HG03039 (cell line): ENCODE results near the gene SRCAP.
"Not testable (repeated sequence)": the region's sequence is repeated elsewhere in the genome, so short reads cannot be mapped to it uniquely, and the experiment has no call there.

Source experiments
- ATAC-seq: cut with Tn5 transposase; IDR thresholded peaks from one replicate; pipeline ENCODE4 v1.9.1; 2021; ENCODE audit warnings: mild to moderate bottlenecking, moderate library complexity; ENCODE audit not compliant: unreplicated experiment

The SRCAP gene

DNA sequence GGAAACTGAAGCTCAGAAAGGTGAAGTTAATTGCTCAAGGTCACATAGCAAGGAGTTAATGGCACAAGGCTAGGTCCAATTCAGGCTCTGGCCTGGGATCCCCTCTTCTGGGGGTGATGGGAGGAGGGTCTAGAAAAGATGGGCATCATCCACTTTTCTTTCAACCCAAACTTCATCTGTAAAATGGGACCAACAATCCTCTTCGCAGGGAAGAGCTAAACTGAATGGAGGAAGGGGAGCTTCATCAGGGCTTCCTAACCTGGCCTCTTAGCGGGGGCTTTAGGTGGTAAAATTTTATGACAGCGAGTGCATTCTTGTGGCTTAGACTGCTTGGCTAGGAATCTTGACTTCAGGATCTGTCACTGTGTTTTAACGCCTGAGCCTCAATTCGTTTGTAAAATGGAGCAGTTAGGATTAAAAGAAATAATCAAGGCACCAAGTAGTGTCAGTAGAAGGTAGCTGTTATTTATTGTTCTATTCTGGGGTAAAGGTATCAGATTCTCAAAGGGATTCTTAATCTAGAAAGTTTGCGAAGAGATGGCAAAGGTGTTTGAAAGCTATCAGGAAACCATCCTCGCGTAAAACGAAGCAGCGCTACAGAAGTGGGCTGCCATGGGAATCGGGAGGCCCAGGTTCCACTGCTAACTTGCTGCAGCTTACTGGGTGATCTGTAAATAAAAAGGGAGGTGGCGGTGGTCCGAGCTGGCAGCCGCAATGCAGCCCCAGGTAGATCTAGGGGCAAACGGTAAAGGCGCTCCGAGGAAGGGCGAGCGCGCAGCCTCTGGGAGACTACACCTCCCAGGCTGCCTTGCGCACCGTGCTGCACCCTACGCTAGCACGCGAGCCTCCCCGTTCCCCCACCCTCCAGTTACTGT is 1.5 kb upstream of the SRCAP start:
- ATAC-seq = no peak

DNA sequence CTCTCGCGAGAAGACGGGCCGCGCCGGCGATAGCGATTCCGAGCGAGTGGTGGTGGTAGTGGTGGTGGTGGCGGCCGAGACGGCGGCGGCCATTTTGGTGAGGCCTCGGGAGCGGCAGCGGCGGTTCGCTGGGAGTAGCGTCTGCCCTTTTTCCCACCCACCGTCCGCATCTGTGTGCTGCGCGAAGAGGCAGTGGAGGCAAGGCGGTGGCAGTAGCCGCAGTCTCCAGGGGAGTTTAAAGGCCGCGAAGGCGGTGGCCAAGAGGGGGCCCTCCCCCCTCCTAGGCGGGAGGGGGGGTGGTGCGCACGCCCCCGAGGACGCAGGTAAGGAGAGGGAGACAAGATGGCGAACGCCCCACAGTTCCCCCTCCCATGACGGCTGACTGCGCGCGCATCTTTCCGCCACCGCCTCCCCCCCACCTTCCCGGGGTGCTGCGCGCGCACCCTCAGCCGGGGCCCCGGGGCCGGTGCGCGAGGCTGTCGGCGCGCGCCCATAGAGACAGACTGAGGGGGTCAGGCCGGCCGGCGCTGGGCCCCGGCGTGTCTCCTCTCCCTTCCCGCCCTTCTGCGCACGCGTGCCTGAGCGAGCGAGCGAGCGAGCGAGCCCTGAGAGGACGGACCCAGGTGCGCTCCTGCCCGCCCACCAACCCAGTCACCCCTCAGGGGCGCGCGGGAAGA is 694 bp upstream of the SRCAP start:
- ATAC-seq = peak; percentile 83

DNA sequence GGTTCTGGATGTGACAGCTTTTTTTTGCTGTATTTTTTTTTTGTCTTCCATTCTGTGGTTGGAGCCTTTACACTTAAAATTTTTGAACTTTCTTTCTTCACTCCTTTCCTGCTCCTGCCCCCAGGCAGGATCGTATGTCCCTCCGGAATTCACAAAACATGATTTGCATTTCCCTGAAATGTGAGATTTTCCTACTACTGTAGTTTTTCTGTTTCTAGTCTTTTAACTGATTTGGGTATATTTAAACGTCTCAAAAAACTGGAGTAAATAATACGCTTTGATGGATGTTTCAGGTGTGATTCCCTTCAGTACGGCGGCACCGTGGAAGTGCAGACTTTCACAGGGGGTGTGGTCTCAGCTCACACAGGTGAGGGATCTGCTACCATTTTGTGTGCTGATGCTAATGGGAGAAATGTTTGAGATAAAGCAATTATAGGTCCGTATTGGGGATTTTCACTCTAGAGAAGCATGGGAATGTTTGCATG is 686 bp downstream of the SRCAP start:
- ATAC-seq = no peak

DNA sequence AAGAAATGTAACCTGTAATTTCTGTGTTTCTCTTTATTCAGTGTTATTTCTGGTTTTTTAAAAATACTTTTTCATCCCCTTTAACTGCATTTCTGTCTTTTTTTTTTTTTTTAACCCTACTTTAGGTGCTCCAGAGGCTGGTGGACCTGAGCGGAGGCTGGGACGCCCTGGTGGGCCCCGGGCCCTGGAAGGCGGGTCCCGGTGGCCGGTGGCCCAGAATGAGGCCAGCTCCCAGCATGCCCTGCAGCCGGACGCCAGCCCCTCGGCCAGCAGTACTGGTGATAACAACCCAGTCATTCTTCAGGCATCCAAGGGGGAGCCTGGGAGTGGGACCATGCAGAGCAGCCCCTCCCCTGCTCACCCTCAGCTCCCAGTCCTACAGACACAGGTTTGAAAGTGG is 1.5 kb downstream of the SRCAP start:
- ATAC-seq = no peak

DNA sequence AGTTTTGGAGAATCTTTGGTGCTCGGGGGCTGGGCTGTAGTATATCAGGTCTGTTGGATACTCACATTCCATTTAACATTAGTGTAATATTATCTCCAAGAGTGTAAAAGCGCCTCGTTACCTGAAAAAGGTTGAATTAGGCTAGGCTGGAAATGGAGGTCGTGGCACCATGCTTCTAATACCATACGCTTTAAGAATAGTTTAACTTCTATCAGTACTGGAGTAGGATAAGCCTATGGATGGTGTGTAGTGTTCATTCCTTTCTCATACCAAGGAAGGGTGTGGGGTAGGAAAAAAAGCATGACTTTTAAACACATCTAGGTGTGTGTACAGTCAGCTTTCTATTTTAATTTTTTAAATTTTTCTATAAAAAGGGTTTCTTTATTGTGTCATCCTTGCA is 2.0 kb downstream of the SRCAP start:
- ATAC-seq = no peak

DNA sequence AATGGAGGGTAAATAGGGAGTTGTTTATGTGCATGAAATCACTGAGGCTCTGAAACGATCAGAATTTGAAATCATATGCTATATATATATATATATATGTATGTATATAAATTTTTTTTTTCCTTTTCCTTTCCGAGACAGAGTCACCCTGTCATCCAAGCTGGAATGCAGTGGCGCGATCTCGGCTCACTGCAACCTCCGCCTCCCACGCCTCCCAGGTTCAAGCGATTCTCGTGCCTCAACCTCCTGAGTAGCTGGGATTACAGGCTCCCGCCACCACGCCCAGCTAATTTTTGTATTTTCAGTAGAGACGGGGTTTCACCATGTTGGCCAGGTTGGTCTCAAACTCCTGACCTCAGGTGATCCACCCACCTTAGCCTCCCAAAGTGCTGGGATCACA is 4.1 kb downstream of the SRCAP start:
- not testable (repeated sequence) for ATAC-seq

DNA sequence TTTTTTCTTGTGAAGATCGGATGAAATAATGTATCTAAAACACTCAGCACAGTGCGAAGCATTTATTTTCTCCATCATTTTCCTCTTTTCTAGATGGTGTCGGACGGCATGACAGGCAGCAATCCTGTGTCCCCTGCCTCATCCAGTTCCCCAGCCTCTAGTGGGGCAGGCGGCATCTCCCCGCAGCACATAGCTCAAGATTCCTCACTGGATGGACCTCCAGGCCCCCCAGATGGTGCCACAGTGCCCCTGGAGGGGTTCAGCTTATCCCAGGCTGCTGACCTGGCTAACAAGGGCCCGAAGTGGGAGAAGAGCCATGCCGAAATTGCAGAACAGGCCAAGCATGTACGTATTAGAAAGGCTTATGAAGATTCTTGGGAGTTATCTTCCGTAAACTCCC is 5.0 kb downstream of the SRCAP start:
- ATAC-seq = no peak

DNA sequence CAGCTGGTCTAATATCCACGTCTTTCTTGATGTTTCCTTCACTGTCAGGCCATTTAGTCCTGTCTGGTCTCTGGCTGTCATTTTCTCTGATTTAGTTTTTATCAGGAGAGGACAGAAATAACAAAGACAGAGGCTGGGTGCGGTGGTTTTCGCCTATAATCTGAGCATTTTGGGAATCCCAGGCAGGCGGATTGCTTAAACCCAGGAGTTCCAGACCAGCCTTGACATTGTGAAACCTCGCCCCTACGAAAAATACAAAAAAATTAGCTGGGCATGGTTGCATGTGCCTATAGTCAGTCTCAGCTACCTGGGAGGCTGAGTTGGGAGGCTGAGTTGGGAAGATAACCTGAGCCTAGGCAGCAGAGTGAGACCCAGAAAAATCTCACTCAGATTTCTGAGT is 7.1 kb downstream of the SRCAP start:
- no peak for ATAC-seq

DNA sequence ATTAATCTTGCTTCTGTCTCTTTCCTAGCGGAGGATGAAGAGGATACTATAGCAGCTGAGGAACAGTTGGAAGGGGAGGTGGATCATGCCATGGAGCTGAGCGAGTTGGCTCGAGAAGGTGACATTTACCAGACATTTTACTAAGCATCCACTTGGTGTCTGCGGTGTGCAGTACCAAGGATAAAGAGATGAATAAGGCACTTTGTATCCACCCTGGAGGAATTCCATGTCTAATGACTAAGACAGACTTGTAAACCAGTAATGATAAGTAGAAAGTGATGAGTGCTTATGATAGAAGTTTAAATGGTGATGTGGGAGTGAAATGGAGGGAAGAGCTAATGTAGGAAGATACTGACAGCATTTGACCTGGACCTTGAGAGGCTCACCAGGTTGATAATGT is 12.0 kb downstream of the SRCAP start:
- ATAC-seq = no peak

DNA sequence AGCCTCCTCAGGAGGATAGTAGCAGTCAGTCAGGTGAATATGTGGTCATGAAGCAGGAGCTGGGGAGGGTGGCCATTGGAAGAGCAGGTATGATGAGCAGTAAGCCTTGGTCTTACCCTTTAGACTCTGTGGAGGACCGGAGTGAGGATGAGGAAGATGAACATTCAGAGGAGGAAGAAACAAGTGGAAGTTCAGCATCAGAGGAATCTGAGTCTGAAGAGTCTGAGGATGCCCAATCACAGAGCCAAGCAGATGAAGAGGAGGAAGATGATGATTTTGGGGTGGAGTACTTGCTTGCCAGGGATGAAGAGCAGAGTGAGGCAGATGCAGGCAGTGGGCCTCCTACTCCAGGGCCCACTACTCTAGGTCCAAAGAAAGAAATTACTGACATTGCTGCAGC is 12.7 kb downstream of the SRCAP start:
- no peak for ATAC-seq

DNA sequence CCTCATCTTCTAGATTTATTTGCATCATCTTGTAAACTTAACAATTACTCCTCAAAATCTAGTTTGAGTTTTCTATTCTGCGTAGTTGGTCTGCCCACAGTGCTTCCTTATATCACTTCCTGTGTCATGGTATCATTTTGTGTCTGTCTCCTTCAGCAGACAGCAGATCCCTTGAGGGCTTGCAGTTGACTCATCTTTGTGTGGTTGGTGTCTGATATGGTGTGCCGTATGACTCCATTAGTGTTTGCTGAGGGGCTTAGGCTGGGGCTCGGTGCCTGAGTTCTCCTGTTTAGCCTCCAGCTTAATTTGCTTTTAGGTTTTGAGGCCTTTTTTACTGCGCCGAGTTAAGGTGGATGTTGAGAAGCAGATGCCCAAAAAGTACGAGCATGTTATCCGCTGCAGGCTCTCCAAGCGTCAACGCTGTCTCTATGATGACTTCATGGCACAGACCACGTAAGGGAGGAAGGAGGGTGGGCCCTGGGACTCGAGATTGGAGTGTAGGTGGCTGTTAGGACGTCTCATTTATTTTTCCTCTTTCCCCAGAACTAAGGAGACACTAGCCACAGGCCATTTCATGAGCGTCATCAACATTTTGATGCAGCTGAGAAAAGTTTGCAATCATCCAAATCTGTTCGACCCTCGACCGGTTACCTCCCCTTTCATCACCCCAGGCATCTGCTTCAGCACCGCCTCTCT is 16.9 kb downstream of the SRCAP start:
- ATAC-seq = no peak

DNA sequence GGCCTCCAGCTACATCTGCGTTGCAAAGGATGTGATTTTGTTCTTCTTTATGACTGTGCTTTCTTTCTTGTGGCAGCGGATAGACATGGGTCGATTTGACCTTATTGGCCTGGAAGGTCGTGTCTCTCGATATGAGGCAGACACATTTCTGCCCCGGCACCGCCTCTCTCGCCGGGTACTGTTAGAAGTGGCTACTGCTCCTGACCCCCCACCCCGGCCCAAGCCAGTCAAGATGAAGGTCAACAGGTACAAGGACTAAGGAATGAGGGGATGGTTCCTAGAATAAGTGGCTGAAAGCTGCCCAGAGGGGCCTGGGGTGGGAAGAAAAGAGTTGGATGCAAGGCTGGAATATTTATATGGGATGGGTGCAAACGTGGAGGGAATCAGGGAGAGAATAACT is 21.1 kb downstream of the SRCAP start:
- no peak for ATAC-seq

DNA sequence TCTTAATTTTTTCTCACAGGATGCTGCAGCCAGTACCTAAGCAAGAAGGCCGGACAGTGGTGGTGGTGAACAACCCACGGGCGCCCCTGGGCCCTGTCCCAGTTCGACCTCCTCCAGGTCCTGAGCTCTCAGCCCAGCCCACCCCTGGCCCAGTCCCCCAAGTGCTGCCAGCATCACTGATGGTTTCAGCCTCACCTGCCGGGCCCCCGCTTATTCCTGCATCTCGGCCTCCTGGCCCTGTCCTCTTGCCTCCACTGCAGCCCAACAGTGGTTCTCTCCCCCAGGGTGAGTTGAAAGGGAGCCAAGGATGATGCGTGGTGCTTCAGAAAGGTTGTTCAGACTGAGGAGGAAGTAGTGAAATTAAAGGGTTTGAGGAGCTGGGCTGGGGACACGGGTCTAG is 21.7 kb downstream of the SRCAP start:
- ATAC-seq = no peak

DNA sequence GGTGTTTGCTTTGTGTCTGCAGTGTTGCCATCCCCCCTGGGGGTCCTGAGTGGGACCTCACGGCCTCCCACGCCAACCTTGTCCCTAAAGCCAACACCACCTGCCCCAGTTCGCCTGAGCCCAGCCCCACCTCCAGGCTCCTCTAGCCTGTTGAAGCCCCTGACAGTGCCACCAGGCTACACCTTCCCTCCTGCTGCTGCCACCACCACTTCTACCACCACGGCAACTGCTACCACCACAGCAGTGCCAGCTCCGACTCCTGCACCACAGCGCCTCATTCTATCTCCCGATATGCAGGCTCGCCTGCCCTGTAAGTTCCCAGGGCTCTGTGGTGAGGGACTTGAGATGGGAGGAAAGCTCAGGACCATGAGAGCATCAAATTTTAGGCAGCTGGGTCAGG is 22.2 kb downstream of the SRCAP start:
- ATAC-seq = no peak

DNA sequence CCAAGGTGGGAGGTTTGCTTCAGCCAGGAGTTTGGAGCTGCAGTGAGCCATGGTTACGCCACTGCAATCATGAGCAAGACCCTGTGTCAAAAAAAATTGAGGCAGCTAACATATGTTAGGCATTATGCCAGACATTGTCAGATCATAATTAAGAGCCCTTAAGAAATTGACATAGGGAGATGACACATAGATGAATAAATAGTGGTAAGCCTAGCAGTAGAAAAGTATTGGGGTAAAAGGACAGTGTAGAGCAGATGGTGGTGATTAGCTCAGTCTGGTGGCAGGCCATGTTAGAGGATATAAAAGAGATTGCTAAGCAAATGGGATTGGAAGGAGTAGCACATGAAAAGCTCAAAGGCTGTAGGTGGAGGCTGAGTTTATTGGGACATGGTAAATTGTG is 22.6 kb downstream of the SRCAP start:
- ATAC-seq = no peak

DNA sequence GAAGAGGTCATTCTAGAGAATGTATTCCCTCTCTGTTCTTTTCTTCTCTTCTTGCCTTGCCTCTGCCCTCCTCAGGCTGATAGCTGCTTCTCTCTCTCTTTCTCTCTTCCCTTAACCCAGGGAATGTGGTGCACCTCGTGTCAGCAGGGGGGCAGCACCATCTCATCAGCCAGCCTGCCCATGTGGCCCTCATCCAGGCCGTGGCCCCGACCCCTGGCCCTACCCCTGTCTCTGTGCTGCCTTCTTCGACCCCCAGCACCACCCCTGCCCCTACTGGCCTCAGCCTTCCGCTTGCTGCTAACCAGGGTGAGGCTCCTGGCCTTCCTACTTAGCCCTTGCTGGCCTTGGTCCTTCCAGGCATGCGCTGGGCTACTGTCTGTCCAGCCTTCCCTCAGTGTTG is 23.5 kb downstream of the SRCAP start:
- ATAC-seq = no peak

DNA sequence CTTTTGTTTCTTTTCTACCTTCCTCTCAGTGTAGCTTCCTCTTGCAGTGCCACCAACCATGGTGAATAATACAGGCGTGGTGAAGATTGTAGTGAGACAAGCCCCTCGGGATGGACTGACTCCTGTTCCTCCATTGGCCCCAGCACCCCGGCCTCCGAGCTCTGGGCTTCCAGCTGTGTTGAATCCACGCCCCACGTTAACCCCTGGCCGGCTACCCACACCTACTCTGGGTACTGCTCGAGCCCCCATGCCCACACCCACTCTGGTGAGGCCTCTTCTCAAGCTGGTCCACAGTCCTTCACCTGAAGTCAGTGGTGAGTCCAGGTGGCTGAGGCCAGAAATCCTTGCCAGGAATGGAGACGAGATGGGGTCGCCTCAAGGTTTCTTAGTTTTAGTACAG is 23.9 kb downstream of the SRCAP start:
- ATAC-seq = no peak

DNA sequence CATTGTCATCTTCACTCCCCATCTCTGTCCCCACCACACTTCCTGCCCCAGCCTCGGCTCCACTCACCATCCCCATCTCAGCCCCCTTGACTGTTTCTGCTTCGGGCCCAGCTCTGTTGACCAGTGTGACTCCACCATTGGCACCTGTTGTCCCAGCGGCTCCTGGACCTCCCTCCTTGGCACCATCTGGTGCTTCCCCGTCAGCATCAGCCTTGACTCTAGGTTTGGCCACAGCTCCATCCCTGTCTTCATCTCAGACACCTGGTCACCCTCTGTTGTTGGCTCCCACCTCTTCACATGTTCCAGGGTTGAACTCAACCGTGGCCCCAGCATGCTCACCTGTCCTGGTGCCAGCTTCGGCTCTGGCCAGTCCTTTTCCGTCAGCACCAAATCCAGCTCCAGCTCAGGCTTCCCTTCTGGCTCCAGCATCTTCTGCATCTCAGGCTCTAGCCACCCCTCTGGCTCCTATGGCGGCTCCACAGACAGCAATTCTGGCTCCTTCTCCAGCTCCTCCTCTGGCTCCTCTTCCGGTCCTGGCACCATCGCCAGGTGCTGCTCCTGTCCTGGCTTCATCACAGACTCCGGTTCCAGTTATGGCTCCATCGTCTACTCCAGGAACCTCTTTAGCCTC is 24.9 kb downstream of the SRCAP start:
- no peak for ATAC-seq

DNA sequence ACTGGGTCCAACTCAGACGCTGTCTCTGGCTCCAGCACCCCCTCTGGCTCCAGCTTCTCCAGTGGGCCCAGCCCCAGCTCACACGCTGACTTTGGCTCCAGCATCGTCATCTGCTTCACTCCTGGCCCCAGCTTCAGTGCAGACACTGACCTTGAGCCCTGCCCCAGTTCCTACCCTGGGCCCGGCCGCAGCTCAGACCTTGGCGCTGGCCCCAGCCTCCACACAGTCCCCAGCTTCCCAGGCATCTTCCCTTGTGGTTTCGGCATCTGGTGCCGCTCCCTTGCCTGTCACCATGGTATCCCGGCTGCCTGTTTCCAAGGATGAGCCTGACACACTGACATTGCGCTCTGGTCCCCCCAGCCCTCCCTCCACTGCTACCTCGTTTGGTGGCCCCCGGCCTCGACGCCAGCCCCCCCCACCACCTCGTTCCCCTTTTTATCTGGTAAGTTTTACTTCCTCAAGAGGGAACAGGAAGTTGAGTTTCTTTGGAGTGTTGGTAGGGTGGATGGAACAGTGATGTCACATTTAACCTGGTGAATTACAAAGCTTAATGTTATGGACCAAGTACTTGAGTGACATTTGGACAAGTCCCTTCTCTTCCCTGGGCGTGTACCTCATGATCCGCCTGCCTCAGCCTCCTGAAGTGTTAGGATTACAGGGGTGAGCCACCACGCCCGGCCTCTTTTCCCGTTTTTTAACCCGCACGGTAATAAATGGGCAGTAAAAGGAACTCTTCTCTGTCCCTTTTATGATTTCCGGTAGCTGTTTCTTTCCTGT is 25.9 kb downstream of the SRCAP start:
- no peak for ATAC-seq

DNA sequence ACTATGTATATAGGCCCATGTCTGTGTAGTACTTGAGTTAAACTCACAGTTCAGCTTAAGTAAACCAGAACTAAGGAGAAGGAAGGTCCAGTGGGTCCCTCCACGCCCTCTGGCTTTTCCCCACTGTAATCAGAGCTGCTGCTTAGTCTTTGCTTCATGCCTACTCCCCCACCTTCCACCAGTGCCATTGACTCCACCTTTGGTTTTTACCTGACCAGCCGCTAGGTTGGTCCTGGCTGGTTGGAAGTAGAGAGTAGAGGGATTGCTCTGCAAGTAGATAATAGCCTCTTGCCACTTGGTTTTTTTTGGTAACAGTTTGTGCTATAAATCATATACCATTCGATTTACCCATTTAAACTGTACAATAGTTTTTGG is 26.4 kb downstream of the SRCAP start:
- no peak for ATAC-seq

DNA sequence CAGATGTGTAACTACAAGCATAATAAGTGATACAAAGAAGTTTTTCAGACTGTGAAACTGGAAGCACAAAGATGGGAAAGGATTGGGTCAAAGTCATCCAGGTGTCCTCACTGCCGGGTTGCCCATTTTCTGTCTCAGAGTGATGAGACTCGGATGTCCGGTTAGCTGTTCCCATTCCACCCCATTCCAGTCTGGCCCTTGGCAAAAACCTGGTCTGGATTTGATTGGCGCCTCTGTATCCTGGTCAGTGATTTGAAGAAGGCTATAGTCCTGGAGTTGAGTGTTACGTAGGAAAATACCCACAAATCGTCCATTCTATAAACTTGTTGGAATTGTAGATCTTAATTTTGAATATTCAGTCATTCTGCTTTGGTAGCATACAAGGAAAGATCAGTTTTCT is 29.4 kb downstream of the SRCAP start:
- ATAC-seq = no peak
